Neural cell (in vitro differentiated cells): ENCODE data around the gene WDFY3. TPM values are rescaled to one million over a fixed set of nuclear protein-coding genes. Genes with fewer than 3 reads are reported as not detected.

Source experiments
- H2AFZ ChIP-seq: fragments of 200-600, 300-800 bp; sonication (generic), shearing (Covaris generic); 2 replicates; pipeline ENCODE4 v1.6.0; 2014; ENCODE audit warnings: low read depth, mild to moderate bottlenecking, antibody characterized with exemption, low read length, moderate library complexity
- H3F3A ChIP-seq: fragments of 200-600 bp; shearing (Covaris generic); 2 replicates; pipeline ENCODE4 v1.6.1; 2016; ENCODE audit warnings: mild to moderate bottlenecking, moderate library complexity, mixed read lengths, antibody characterized with exemption, low read length; ENCODE audit not compliant: insufficient read depth, poor library complexity, severe bottlenecking
- H3K27ac ChIP-seq: fragments of 200-600, 300-800 bp; sonication (generic), shearing (Covaris generic); 2 replicates; pipeline ENCODE4 v1.5.1; 2014; ENCODE audit warnings: mild to moderate bottlenecking, low read length, moderate library complexity
- H3K27me3 ChIP-seq: fragments of 300-800, 200-600 bp; sonication (generic), shearing (Covaris generic); 2 replicates; pipeline ENCODE4 v1.6.0; 2014; ENCODE audit warnings: mild to moderate bottlenecking, low read depth, low read length, moderate library complexity; ENCODE audit not compliant: insufficient read depth
- H3K36me3 ChIP-seq: fragments of 300-800, 200-600 bp; sonication (generic), shearing (Covaris generic); 2 replicates; pipeline ENCODE4 v1.5.1; 2014; ENCODE audit warnings: mild to moderate bottlenecking, antibody characterized with exemption, low read length, moderate library complexity; ENCODE audit not compliant: insufficient read depth
- H3K4me2 ChIP-seq: fragments of 300-800, 200-600 bp; sonication (generic), shearing (Covaris generic); 2 replicates; pipeline ENCODE4 v1.6.0; 2014; ENCODE audit warnings: mild to moderate bottlenecking, low read length
- H3K4me3 ChIP-seq: fragments of 300-800, 200-600 bp; sonication (generic), shearing (Covaris generic); 2 replicates; pipeline ENCODE4 v1.5.1; 2014; ENCODE audit warnings: mild to moderate bottlenecking, low read length, moderate library complexity
- H3K79me2 ChIP-seq: fragments of 200-600 bp; shearing (Covaris generic); replicated peaks from 2 replicates; pipeline ENCODE4 v1.6.0; 2014; ENCODE audit warnings: mild to moderate bottlenecking, low read length, moderate library complexity; ENCODE audit not compliant: insufficient read depth
- H3K9ac ChIP-seq: fragments of 300-800, 200-600 bp; sonication (generic), shearing (Covaris generic); 2 replicates; pipeline ENCODE4 v1.6.1; 2016; ENCODE audit warnings: mild to moderate bottlenecking, low read length, mixed read lengths
- H3K9me2 ChIP-seq: fragments of 200-600 bp; shearing (Covaris generic); 2 replicates; pipeline ENCODE4 v1.6.1; 2016; ENCODE audit warnings: mild to moderate bottlenecking, low read length, mixed read lengths; ENCODE audit not compliant: insufficient read depth
- H3K9me3 ChIP-seq: fragments of 200-600, 300-800 bp; sonication (generic), shearing (Covaris generic); 2 replicates; pipeline ENCODE4 v1.6.1; 2016; ENCODE audit warnings: mild to moderate bottlenecking, mixed run types, low read length, moderate library complexity, mixed read lengths
- H4K20me1 ChIP-seq: fragments of 200-600 bp; shearing (Covaris generic); 2 replicates; pipeline ENCODE4 v1.6.1; 2016; ENCODE audit warnings: mild to moderate bottlenecking, mixed run types; ENCODE audit not compliant: insufficient read depth
- CTCF ChIP-seq: fragments of 450-650 bp; IDR thresholded peaks from 2 replicates; pipeline ENCODE4 v1.5.1; 2014; ENCODE audit warnings: antibody characterized with exemption, mild to moderate bottlenecking, moderate library complexity; ENCODE audit not compliant: poor library complexity, severe bottlenecking
- EP300 ChIP-seq: fragments of 450-650 bp; conservative IDR thresholded peaks from 2 replicates; pipeline ENCODE4 v1.6.1; 2014; ENCODE audit warnings: antibody characterized with exemption, mild to moderate bottlenecking, moderate library complexity; ENCODE audit not compliant: poor library complexity, severe bottlenecking
- EZH2 ChIP-seq: fragments of 200-600, 300-800 bp; shearing (Covaris generic), sonication (generic); IDR thresholded peaks from 2 replicates; pipeline ENCODE4 v1.6.1; 2014; ENCODE audit warnings: antibody characterized with exemption, low read length, borderline replicate concordance, mild to moderate bottlenecking; ENCODE audit not compliant: insufficient read depth, poor library complexity, severe bottlenecking
- MXI1 ChIP-seq: fragments of 450-650 bp; conservative IDR thresholded peaks from 2 replicates; pipeline ENCODE4 v1.6.1; 2014; ENCODE audit warnings: antibody characterized with exemption, mild to moderate bottlenecking; ENCODE audit not compliant: poor library complexity, severe bottlenecking
- POLR2AphosphoS5 ChIP-seq: IDR thresholded peaks from 2 replicates; pipeline ENCODE4 v1.6.1; 2012
- RAD21 ChIP-seq: fragments of 450-650 bp; conservative IDR thresholded peaks from 2 replicates; pipeline ENCODE4 v1.6.1; 2014; ENCODE audit warnings: antibody characterized with exemption, mild to moderate bottlenecking, moderate library complexity
- REST ChIP-seq: IDR thresholded peaks from 2 replicates; pipeline ENCODE4 v1.6.1; 2012; ENCODE audit warnings: borderline replicate concordance
- SMC3 ChIP-seq: fragments of 450-650 bp; conservative IDR thresholded peaks from 2 replicates; pipeline ENCODE4 v1.6.1; 2014; ENCODE audit warnings: antibody characterized with exemption, mild to moderate bottlenecking, moderate library complexity; ENCODE audit not compliant: poor library complexity
- TAF1 ChIP-seq: IDR thresholded peaks from 2 replicates; pipeline ENCODE4 v1.6.1; 2012; ENCODE audit warnings: low read depth
- polyA plus RNA-seq: library from polyadenylated mRNA; depleted of rRNA; stranded (reverse); fragments of >200 nt; gene quantifications from 2 replicates; pipeline ENCODE4 v1.2.3, GENCODE V29; 2014

WDFY3 gene
- polyA plus RNA-seq, 1 donor from 2014 or later = 39.8 TPM

GRCh38 chr4:84901173-84901572, 65.3 kb downstream of the WDFY3 start:
- H3K79me2 ChIP-seq = peaks cover 13% of the 10 kb centered on the region
- H3K9ac ChIP-seq = no peak overlapping the region
- H3K4me2 ChIP-seq = no peak overlapping the region
- no peak for TF ChIP-seq EZH2
- TF ChIP-seq SMC3 = no peak
- TF ChIP-seq RAD21 = no peak
- TF ChIP-seq MXI1 = no peak
- no peaks in the 10 kb centered on the region for H3K9me3 ChIP-seq
- no peaks in the 10 kb centered on the region for H4K20me1 ChIP-seq
- H3F3A ChIP-seq = no peaks in the 10 kb centered on the region
- no peaks in the 10 kb centered on the region for H3K9me2 ChIP-seq
- no peaks in the 10 kb centered on the region for H3K36me3 ChIP-seq
- H3K27me3 ChIP-seq = no peaks in the 10 kb centered on the region
- no peak overlapping the region for H3K4me3 ChIP-seq
- no peak overlapping the region for H2AFZ ChIP-seq
- H3K27ac ChIP-seq = peak overlapping the region; percentile 42

- no peaks in the 10 kb centered on the region for H3K27me3 ChIP-seq
- TF ChIP-seq EP300 = no peak
- TF ChIP-seq REST = no peak
- TF ChIP-seq EZH2 = no peak
- TF ChIP-seq TAF1 = no peak
- no peak for TF ChIP-seq CTCF
- TF ChIP-seq POLR2AphosphoS5 = no peak
- no peak for TF ChIP-seq RAD21
- H2AFZ ChIP-seq = no peak overlapping the region
- no peak overlapping the region for H3K9ac ChIP-seq
- no peaks in the 10 kb centered on the region for H3K36me3 ChIP-seq
- no peaks in the 10 kb centered on the region for H4K20me1 ChIP-seq
- H3K9me3 ChIP-seq = no peaks in the 10 kb centered on the region
- H3K9me2 ChIP-seq = no peaks in the 10 kb centered on the region
- no peak overlapping the region for H3K4me3 ChIP-seq
- H3K4me2 ChIP-seq = no peak overlapping the region
- H3K27ac ChIP-seq = no peak overlapping the region
- no peaks in the 10 kb centered on the region for H3F3A ChIP-seq
- H3K79me2 ChIP-seq = peaks cover 10% of the 10 kb centered on the region
These were observed 66.9 kb downstream of the WDFY3 start for GRCh38 chr4:84899616-84900015.

- Histone ChIP-seq H3K9ac (no peak overlapping the region), H3K9me3 (no peaks in the 10 kb centered on the region), H3K36me3 (no peaks in the 10 kb centered on the region)
These were observed 69.0 kb downstream of the WDFY3 start for GRCh38 chr4:84897516-84897915.

More at GRCh38 chr4:84897516-84897915, 69.0 kb downstream of the WDFY3 start:
- TF ChIP-seq CTCF (no peak), REST (no peak), EZH2 (no peak), POLR2AphosphoS5 (no peak), RAD21 (no peak), MXI1 (no peak), SMC3 (no peak), EP300 (no peak), TAF1 (no peak)
- no peak overlapping the region for H3K4me2 ChIP-seq
- H3K9me2 ChIP-seq = no peaks in the 10 kb centered on the region
- H3K4me3 ChIP-seq = no peak overlapping the region
- H2AFZ ChIP-seq = no peak overlapping the region
- H3K79me2 ChIP-seq = peaks cover 10% of the 10 kb centered on the region
- H3K27ac ChIP-seq = no peak overlapping the region
- H4K20me1 ChIP-seq = no peaks in the 10 kb centered on the region
- no peaks in the 10 kb centered on the region for H3K27me3 ChIP-seq
- no peaks in the 10 kb centered on the region for H3F3A ChIP-seq
